G401.6 (cell line): ENCODE results near the gene KRT16.
"Not testable (repeated sequence)": the region's sequence is repeated elsewhere in the genome, so short reads cannot be mapped to it uniquely, and the experiment has no call there.

ENCODE experiments used
- FAIRE-seq: peaks from 2 replicates; lab custom pipeline; 2012; peaks lifted over from hg19 to GRCh38; lab: Jason Lieb, UNC

Gene KRT16

DNA sequence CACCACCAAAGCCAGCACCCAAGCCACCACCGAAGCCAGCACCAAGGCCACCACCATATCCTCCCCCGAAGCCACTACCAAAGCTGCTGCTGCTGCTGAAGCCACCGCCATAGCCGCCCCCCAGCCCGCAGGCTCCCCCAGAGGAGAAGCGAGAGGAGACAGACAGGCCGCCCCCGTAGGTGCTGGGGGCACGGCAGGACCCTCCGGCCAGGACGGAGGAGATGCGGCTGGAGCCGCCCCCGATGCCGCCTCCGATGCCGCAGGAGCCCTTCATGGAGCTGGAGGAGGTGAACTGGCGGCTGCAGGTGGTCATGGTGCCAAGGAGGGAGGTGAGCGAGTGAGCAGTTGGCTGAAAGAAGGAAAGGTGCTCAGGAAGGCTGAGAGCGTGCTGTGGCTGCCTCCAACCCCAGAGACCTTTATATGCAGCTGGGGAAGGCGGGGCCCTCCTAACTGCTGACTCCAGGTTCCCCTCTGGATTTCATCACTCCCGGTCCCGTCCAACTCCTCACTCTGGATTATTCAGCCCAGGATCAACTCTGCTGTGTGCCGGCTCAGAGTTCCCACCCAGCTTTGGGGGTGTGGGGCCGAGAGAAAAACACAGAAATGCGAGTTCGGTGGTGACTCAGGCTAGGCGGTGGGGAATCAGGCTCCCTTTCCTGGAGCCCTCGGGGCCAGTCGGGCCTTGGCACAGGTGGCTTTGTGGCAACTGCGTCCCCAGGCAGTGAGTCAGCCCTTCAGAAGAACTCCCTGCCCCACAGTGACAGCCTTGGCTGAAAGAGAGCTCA lies at the start of gene KRT16:
Gene KRT16 (minus strand): TSS at position 392 of the 785 bp plus-strand sequence. CDS start 79 bp downstream, at position 313.
- FAIRE-seq, result not testable (repeated sequence)

DNA sequence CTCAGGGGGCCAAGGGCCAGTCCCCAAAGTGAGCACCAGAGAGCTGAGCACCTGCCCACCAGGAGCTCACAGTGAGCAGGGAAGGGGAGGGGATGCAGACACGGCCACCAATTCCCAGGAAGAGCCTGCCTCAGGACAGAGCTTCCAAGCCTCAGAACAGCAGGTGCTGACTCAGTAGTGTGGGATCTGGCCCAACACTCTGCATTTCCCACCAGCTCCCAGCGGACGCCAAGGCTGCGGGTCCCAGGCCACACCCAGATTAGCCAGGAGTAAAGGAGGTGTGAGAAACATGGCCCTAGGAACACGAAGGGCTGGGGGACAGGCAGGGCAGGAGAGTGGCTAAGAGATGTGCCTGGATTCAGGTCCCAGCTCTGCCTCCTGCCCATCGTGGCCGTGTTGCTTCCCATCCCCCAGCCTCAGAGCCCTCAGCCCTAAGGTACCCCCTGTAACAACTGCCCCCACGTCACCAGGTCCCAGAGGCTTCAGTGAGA lies 47.7 kb upstream of the KRT16 start:
- no peak for FAIRE-seq

DNA sequence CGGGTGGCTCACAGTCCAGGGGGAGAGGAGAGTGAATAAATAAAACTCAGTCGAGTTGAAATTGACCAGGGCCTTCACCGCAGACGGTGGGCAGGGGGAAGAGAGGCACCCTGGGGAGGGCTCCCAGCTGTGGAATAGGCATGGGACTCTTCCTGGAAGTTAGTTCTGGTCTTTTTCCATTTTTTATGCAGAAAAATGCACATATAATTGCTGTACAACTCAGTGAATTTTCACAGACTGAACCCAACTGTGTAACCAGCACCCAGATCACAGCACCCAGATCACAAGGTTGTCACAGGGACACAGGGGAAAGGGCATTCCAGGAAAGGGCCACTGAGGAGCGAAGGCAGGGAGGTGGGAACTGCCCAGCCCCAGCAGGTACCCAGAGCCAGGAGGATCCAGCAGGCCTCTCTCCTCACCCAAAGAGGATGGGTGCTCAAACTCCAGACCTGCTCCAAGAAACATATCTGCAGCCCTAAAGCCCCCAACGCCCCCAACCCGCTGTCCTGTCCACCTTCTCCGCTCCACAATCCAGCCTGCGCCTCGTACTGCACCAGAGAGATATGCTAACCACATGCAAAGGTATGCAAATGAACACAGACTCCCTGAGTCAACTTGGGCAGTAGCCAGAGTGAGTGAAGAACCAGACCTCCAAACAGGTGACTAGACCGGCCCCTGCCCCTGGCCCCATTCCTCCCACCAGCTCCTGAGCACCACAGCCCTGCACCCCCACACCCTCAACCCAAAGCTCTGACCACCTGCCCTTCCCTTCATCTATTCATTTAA lies 47.1 kb upstream of the KRT16 start:
- no peak for FAIRE-seq

DNA sequence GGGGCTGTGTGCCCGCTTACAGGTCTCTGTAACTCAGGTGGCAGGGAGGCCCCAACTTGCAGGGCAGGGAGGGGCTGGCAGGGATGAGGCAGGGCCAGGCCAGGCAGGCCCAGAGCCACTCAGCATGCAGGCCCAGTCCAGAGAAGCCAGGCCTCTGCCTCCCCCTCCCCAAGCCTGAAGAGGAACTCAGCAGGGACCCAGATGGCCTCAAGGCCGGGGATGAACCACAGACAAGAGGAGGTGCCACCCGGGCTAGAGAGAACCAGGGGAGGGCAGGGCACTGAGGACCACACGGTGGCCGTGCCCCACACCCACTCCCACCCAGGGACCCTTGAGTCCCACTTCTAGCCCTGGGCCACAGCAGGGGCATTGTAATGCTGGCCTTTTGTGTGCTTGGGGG lies 46.3 kb upstream of the KRT16 start:
- no peak for FAIRE-seq

DNA sequence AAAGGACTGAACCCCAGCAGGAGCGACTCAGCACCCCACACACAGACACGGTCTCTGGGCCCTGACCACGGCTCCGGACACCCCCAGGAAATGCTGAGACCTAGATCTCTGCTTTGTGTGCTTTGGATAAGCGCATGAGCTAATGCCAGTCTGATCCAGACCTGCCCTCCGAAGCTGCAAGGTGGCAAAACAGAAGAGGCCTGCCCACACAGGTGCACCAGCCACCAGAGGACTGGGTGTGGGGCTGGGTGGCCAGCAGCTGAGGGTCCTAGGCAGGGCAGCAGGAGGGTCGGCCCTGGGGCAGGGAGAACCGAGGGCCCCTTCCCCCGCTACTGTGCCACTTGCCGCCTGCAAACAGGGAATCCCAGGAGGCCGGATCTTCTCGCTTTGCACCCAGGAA lies 45.4 kb upstream of the KRT16 start:
- FAIRE-seq, result no peak

DNA sequence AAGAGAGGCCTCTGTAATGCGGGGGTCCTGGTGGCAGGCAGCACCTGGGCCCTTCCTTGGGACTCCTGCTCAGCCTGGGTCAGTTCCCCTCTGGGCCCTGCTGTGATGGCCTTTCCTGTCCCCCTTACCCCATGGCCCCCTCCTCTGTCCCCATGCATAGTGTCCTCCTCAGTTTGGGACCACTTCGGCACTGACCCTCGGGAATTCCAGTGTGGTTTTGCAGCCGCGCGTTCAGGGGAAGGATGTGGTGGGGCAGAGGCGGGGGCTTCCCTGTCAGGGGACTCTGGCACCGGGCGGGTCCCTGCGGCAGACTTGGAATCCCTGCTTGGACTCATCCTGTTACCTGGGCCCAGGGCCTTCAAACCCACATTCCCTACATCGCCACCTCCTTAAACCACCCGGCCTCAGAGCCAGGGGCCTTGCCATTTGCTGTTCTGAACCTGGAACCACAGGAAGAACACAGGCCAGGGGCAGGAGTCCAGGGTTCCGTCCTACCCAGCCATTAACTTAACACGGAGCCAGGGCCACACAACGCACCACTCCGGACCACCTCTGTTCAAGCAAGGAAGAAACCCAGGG lies 44.7 kb upstream of the KRT16 start:
- no peak for FAIRE-seq

DNA sequence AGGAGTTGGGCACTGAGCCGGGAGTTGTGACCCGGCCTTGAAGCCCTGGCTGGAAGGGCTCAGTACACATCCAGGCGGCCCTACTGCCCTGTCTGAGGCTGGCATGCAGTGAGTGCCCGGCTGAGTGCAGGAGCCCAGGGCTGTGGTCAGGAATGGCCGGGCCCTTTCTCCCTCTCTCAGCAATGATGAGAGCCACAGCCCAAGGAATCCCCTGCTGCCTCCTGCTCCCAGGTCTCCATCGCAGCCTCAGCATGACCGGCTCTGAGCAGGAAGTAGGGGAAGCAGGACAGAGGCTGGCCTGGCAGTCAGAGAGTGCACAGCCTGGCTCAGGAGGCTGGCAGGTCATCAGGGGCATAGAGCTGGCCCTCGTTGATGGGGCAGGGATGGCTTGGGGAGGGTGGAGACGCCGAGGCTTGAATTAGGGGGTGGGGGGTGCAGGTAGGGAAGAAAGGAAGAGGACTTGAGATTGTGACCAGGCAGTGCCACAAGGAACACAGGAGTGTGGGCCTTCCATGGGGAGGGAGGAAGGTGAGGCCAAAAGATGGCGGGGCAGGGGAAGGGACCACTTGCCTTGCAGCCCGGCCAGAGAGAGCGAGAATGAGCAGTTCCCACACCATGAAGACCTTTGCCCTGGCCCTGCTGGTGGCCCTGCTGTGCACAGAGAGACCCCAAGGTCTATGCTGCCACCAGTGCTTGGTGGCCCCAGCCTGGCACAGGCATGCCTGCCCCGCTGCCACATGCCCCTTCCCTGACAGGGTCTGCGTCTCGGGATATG lies 43.9 kb upstream of the KRT16 start:
- no peak for FAIRE-seq

DNA sequence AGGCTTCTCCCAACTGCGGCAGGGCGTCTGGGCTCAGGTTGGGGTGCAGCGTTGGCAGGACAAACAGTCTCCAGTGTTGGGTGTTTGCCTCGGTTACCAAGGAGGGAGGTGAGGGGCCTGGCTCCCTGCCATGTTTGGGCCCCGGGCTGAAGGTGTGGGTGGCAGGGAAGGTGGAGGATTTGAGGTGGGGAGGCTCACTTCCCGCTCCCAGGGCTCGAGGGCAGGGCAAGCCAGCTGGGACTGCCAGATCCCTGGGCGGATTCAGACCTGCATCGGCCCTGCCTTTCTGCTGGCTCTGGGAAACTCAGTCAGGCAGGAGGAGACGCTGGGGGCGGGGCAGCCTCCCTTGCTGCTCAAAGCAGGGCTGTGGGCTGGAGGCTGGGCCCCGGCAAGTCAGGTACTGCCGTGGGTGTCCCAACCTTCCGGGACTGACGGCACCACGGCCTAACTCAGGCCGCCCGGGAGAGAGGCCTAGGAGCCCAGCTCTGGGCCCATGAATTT lies 43.1 kb upstream of the KRT16 start:
- FAIRE-seq, result no peak

DNA sequence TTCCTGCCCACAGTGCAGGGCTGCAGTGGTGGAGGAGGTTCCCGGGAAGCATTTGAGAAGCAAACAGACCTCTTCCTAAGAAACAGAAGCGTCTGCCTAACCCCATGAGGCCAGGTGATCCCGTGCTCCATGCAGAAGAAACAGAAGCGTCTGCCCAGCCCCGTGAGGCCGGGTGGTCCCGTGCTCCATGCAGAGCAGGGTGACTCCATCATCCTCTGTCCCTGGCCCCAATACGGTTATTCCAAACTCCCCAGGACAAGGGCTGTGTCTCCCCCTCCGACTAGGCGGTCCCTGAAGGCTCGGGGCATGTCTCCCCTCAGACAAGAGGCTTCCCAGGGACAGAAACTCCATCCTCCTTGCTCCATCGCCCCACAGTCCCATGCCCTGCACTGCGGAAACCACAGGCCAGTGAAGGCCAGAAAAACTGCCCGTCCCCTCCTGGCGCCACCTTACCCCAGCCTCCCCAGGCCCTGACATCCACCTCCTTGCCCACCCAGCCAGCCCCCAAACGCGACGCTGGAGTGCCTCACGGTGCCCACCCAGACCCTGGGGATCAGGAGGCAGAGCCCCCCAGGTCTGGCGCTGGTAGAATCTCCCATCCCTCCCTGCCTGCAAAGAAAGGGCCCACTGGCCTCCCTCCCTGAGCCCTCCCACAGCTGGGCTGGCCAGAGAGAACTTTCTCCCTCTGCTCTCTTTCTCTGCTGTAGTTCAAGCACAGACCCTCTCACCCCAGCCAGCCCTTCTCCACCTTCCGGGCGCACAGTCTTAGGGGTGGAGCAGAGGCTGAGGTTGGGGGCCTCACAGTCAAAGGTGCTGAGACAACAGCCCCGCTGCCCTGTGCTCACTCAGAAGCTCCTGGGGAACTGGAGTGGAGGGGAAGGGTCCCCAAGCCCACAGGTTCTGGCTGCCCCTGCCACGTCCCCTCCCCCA lies 42.4 kb upstream of the KRT16 start:
- FAIRE-seq, result no peak

DNA sequence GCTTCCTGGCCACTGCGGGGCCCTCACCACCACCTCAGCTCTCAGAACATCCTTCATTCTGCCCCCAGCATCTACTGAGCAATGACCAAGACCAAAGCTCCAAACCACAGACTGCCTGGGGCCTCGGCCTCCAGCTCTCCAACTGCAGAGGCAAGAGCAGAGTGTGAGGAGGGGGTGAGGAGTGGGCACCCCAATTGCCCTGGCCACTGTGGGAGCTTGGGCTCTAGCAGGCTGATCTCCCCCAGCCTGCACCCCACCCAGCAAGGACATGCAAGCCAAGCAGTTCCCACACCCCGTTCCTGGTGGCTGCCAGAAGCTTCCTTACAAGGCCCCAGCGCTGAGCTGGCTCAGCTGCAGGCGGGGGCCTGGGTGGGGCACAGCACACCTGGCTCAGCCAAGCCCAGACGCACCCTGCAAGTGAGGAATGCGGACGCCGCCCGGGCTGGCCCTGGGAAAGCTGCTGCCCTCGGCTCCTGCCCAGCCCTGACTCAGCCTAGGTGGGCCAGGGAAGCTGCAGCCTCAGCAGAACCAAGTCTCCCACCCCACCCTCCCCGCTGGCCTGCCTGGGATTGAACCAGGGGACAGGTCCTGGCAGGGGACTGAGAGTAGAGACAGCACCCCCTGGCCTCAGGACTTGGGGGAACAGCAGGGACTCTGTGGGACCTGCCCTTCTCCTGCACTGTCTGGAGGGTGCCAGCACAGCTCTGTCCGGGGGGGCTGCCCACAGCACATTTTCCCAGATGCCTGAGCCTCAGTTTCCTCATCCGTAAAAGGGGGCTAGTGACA lies 41.5 kb upstream of the KRT16 start:
- no peak for FAIRE-seq

DNA sequence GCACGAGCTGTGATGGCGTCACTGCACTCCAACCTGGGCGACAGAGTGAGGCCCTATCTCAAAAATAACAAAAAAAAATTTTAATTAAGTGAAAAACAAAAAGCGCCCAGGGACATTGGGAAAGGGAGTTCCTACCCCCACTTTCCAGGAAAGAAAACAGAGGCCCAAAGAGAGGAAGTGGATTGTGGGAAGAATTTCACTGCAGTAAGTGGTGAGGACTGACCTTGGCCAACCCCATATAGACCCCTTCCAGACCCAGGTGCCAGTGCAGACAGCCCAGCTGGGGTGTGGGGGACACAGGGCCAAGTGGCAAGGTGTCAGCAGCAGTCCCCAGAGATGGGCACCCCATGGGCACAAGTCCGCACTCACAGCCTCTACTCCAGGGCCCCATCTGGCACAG lies 40.9 kb upstream of the KRT16 start:
- FAIRE-seq, result no peak

DNA sequence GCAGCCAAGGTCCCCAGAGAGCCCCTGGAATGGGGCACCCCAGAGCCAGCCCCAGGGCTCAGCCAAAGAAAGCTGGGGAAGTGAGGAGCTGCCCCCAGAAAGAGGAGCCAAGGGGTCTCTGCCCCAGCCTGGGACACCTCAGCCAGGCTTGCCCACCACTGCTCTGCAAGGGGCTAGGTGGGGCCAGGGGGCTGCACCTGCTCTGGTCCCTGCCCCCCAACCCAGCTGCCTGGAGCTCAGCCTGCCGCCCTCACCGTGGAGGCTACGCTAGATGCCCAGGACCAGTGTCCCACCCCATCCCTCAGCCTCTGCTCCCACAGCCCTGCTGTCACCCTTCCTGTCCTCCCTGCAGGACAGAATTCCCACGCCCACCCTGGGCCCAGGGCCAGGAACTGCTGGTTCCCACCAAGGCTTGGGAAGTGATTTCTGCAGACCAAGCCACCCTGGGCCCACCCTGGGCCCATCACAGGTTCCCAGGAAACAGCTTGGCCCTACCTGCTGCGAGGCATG lies 39.9 kb upstream of the KRT16 start:
- FAIRE-seq, result no peak

DNA sequence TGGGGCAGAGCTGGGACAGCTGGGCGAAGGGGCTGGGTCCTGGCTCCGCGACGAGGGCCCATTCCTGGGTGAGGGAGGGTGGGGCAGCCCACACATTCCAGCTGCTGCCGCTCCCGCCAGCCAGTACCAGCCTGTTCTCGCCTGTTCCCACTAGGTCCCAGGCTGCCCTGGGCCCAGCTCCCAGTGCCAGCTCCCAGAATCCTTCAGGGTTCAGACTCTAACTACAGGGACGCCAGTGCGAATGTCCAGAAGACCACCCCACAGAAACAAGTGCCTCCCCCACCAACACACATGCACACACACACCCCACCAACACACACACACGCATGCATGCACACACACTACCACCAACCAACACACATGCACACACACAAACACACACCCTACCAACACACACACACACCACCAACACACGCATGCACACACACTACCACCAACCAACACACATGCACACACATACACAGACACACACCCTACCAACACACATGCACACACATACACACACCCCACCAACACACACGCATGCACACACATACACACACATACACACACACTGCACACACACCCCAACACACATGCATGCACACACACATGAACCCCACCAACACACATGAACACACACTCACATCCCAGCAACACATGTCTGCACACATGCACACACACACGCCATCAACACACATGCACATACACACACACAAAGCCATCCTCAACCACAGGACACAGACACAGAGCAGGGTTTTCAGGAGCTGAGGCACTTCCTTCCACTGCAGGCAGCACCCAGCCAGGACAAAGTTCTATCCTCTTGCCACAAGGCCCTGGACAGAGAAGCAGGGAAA lies 39.3 kb upstream of the KRT16 start:
- FAIRE-seq, result no peak

DNA sequence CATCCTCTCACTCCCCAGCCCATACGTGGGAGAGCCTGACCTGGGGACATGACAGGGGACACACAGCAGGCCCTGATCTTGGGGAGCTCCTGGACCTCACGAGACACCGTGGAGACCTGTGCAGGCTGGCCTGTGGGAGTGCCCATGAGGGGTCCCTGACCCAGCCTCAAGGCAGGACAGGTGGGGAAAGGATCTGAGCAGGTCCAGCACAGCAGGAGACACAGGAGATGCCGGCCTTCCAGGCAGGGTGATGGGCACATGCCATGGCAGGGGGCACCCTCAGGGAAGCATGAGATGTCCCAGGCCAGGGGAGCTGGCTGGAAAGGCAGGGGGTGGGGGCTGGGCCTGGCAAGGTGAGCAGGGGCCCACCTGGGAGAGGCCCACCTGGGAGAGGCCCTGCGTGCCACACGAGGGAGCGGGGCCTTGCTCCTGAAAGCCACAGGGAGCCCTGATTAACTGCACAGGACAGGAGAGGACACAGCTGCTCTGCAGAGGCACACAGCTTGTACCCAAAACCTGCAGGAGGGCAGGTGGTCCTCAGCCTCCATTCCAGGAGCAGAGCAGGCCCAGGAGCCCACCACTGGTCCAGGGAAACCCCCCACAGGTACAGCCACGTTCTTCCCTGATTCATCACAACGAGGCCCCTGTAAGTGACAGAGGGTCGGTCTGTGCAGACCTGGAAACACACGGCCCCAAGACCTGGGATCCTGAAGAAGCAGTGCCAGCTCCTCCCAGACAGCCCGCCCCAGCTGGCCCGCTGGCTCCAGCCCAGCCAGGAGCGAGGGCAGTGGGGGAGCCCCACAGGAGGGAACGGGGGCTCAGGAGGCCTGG lies 38.4 kb upstream of the KRT16 start:
- no peak for FAIRE-seq

DNA sequence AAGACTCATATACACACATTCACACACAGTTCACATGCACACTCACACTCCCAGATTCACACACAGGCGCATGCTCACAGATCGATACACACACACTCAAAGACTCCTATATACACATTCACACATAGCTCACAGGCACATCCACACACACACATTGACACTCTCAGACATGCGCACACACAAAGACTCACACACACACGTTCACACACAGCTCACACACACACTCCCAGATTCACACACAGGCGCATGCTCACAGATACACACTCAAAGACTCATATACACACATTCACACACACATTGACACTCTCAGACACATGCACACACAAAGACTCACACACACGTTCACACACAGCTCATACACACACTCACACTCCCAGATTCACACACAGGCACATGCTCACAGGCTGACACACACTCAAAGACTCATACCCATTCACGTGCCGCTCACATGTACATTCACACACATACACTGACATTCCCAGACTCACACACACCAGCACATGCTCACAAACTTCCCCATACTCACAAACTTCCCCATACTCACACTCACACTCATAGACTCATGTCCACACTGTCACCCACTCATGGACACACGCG lies 37.5 kb upstream of the KRT16 start:
- FAIRE-seq, result no peak

DNA sequence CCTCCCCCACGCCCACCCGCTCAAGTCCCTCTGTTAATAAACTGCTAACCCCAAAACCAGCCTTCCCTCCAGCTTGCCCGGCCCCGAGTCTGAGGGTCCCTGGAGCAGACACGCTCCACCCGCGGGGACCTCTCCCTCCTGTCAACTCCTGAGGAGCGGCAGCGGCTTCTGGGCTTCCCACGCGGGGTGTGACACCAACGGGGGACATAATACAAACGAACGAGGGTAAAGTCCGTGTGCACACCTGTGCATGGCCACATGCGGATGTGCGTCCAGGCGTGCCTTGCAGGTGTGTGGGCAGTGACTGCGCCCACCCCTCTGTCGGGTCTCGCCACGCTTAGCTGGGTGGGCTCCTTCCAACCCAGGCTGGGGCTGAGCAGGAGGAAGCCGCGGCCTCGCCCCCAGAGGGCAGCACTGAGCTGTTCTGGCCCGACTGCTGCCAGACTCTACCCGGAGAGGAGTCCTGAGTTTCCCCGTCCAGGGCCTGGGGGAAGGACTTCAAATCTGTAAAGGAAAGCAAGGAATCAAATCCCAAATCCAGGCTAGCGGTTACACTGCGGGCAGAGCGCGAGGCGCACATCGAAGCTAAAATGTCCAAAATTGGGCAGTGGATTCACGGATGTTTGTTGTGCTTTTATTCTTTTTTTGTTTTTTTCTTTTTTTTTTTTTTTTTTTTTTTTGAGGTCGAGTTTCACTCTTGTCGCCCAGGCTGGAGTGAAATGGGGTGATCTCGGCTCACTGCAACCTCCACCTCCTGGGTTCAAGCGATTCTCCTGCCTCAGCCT lies 36.0 kb upstream of the KRT16 start:
- FAIRE-seq, result peak; percentile 87

DNA sequence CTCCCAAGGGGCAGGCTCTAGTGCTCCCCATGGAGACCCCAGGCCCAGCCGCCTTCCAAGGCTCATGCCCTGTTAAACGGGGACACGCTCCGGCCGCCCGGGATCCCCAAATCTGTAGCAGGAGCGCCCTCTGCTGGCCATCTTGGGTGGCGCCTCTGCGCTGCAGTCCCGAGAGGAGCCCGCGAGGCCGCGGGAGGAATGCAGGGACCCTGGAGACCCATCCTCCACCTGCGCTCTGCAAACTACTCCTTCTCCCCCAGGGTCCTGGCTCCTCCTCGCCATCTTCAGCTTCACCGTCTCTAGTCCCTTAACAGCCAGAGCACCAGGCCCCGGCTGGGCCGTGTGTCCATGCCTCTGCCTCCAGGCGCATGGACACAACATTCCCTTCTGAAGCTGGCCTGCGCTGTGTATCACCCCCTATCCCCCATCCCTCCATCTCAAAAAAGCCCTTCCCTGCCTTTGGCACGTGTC lies 35.4 kb upstream of the KRT16 start:
- peak; percentile 63 for FAIRE-seq
